Progenitor cell of endocrine pancreas (in vitro differentiated cells): ENCODE data around the gene CACNA1B. TPM values are rescaled to one million over a fixed set of nuclear protein-coding genes. Genes with fewer than 3 reads are reported as not detected.

Experiments used
- DNase-seq: peaks from one replicate; pipeline ENCODE4 v3.0.0; 2021; ENCODE audit warnings: low spot score; ENCODE audit not compliant: unreplicated experiment
- H3K27ac Mint-ChIP-seq: 2 replicates; pipeline ENCODE4 v1.8.0; 2021; ENCODE audit warnings: mild to moderate bottlenecking, moderate library complexity, mixed read lengths
- H3K27me3 Mint-ChIP-seq: 2 replicates; pipeline ENCODE4 v1.8.0; 2021; ENCODE audit warnings: mixed read lengths
- H3K36me3 Mint-ChIP-seq: 2 replicates; pipeline ENCODE4 v1.8.0; 2022; ENCODE audit warnings: mixed read lengths; ENCODE audit not compliant: insufficient read depth
- H3K4me1 Mint-ChIP-seq: 2 replicates; pipeline ENCODE4 v1.8.0; 2021; ENCODE audit warnings: low read depth, mixed read lengths
- H3K4me3 Mint-ChIP-seq: 2 replicates; pipeline ENCODE4 v1.8.0; 2021; ENCODE audit warnings: low read depth, mild to moderate bottlenecking, moderate library complexity, mixed read lengths
- H3K9me3 Mint-ChIP-seq: 2 replicates; pipeline ENCODE4 v1.8.0; 2021; ENCODE audit warnings: low read depth, mixed read lengths
- total RNA-seq: library from RNA; stranded (reverse); gene quantifications from 2 replicates; pipeline ENCODE4 v1.2.1, GENCODE V29; 2021
- TF ChIP-seq, protein P1 (sequence below): fragments of 200-600 bp; sonication (generic); IDR thresholded peaks from one replicate; pipeline ENCODE4 v1.5.0; 2021; ENCODE audit warnings: antibody characterized with exemption, mild to moderate bottlenecking; ENCODE audit not compliant: unreplicated experiment

CACNA1B gene
- total RNA-seq, 1 donor from 2014 or later: 2.4 TPM

DNA sequence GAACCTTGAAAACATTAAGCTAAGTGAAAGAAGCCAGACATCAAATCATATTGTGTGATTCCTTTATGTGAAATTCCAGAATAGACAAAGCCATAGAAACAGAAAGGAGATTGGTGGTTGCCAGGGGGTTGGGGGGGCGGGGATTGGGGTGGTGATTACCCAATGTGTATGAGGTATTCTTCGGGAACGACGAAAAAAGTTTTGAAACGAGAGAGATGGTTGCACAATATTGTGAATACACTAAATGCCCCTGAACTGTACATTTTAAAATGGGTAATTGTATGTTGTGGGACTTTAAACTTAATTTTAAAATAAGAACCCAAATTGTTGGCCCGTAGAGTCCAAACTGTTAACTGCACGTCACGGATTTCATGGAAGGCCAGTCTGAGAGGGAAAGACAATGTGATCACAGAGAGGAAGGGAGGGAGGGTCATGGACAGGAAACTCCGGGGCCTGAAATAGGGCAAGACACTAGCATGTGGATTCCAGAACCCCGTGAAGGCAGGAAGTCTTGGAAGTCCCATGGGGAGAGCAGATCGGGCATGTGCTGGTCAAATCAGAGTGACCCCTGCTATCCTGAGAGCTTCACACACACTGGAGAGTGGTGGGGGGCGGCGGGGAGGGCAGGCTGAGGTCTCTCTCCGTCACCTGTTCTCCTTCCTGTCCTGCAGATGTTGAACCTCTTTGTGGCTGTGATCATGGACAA is 218.4 kb downstream of the CACNA1B start:
- no peak overlapping the region for H3K4me3 Mint-ChIP-seq
- DNase-seq: no peak
- peaks cover 12% of the 10 kb centered on the region for H3K9me3 Mint-ChIP-seq
- peaks cover 2% of the 10 kb centered on the region for H3K36me3 Mint-ChIP-seq
- H3K4me1 Mint-ChIP-seq: no peaks in the 10 kb centered on the region
- TF ChIP-seq, protein P1, sequence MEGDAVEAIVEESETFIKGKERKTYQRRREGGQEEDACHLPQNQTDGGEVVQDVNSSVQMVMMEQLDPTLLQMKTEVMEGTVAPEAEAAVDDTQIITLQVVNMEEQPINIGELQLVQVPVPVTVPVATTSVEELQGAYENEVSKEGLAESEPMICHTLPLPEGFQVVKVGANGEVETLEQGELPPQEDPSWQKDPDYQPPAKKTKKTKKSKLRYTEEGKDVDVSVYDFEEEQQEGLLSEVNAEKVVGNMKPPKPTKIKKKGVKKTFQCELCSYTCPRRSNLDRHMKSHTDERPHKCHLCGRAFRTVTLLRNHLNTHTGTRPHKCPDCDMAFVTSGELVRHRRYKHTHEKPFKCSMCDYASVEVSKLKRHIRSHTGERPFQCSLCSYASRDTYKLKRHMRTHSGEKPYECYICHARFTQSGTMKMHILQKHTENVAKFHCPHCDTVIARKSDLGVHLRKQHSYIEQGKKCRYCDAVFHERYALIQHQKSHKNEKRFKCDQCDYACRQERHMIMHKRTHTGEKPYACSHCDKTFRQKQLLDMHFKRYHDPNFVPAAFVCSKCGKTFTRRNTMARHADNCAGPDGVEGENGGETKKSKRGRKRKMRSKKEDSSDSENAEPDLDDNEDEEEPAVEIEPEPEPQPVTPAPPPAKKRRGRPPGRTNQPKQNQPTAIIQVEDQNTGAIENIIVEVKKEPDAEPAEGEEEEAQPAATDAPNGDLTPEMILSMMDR: no peak
- no peaks in the 10 kb centered on the region for H3K27me3 Mint-ChIP-seq
- no peak overlapping the region for H3K27ac Mint-ChIP-seq

DNA sequence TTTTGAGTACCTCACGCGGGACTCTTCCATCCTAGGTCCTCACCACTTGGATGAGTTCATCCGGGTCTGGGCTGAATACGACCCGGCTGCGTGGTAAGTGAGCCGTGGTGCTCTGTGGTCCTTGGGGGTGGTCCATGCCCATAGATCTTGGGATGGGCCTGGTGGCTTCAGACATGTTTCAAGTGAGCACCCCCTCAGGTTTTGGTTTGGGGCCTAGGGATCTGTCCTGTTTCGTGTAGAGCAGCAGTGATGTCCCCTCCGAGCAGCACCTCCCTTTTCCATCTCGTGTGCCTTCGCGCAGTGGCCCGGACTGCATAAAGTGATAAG is 218.9 kb downstream of the CACNA1B start:
- H3K36me3 Mint-ChIP-seq: peaks cover 2% of the 10 kb centered on the region
- no peaks in the 10 kb centered on the region for H3K4me1 Mint-ChIP-seq
- no peak for DNase-seq
- no peak overlapping the region for H3K27ac Mint-ChIP-seq
- H3K4me3 Mint-ChIP-seq: no peak overlapping the region
- TF ChIP-seq, protein P1: no peak
- H3K27me3 Mint-ChIP-seq: no peaks in the 10 kb centered on the region
- H3K9me3 Mint-ChIP-seq: peaks cover 9% of the 10 kb centered on the region

DNA sequence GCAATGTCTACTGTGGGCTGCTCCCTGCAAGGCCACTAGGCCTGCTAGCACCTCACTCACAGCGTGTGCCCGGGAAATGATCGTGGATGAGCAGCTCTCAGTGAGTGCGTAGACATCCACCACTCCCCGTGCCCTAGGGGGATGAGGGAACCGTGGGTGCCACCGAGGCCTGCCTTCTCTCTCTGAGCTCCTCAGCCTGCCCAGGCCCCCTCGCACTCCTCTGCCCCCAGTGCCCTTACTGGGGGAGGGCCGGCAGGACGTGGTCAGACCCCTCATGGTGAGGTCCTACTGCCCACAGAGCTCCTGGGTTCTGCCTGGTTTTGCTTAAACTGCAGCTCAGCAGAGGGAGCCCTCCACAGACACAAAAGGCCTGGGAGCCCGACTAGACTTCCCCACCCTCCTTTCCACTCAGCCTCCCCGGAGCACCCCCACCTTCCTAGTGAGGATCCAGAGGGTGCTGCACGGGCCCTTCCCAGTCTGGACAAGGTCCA is 220.0 kb downstream of the CACNA1B start:
- peaks cover 5% of the 10 kb centered on the region for H3K9me3 Mint-ChIP-seq
- no peak overlapping the region for H3K4me3 Mint-ChIP-seq
- H3K27me3 Mint-ChIP-seq: no peaks in the 10 kb centered on the region
- H3K4me1 Mint-ChIP-seq: no peaks in the 10 kb centered on the region
- H3K27ac Mint-ChIP-seq: no peak overlapping the region
- TF ChIP-seq, protein P1: no peak
- DNase-seq: no peak
- no peaks in the 10 kb centered on the region for H3K36me3 Mint-ChIP-seq

DNA sequence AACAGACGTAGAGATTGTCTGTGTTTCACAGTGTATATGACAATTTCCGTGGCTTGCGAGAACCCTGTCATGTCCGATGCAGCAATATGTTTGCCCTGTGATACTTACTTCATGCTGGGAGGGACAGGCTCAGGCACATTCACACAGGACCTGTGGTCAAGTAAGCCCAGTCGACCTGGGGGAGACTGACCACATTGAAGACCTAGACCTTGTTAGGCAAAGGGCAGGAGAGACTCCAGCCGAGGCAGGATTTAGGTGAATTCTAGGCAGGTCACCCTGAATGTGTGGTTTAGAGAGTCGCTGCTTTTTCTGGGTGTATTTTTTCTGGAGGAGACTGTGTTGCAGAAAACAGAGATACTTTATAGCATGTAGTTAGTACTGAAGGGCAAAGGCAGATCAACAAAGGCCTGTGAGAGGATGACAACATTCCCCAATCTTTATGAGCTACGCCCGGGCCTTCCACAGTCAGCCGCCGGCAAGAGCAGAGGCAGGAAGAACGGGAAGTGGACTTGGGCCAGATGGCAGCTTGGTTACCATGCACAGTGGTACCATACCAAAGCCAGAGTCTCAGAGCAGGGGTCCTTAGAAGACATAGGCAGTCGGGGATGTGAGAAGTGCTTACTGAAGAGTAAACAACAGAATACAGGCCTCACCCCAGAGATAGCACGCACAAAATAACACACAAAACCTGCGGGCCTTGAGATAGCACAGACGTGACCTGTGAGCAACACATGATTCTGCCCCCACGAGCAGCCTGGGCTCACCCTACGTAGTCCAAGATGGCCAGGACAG is 220.7 kb downstream of the CACNA1B start:
- H3K9me3 Mint-ChIP-seq: peaks cover 5% of the 10 kb centered on the region
- DNase-seq: no peak

More for the DNA sequence above, 220.7 kb downstream of the CACNA1B start:
- Mint-ChIP-seq H3K4me3 (no peak overlapping the region), H3K27ac (no peak overlapping the region), H3K27me3 (no peaks in the 10 kb centered on the region), H3K36me3 (no peaks in the 10 kb centered on the region), H3K4me1 (no peaks in the 10 kb centered on the region)
- TF ChIP-seq, protein P1: no peak
